Heart right ventricle (tissue), 16 donors: ENCODE measurements around the gene STYXL2. TPM values are rescaled to one million over a fixed set of nuclear protein-coding genes. Genes with fewer than 3 reads are reported as not detected.
A peak's percentile ranks its signal among the peaks of the same experiment; 100 is the strongest.

Experiments used
- ATAC-seq, 8 donors: fragments of 200-7000 bp; cut with Tn5 transposase; one replicate each; pipeline ENCODE4 v1.9.1; 2020; ENCODE audit warnings: mild to moderate bottlenecking in 8 of 8, moderate library complexity in 8 of 8, moderate number of reproducible peaks in 1 of 8
- DNase-seq, 2 donors: peaks; one replicate each; pipeline ENCODE4 v3.0.0-alpha.2; 2020
- H3K27ac ChIP-seq, 10 donors: fragments of 200-600 bp; sonication (generic) in 2 of 10; one replicate each; pipeline versions ENCODE4 v1.5.0 to v1.8.0; 2020 to 2022; ENCODE audit warnings: mild to moderate bottlenecking in 3 of 10
- H3K27me3 ChIP-seq, 7 donors: fragments of 200-600 bp; one replicate each; pipeline ENCODE4 v1.8.0; 2021 to 2022; ENCODE audit warnings: mild to moderate bottlenecking in 2 of 7
- H3K36me3 ChIP-seq, 9 donors: fragments of 200-600 bp; sonication (generic) in 1 of 9; one replicate each; pipeline versions ENCODE4 v1.5.0 to v1.8.0; 2020 to 2022; ENCODE audit warnings: mild to moderate bottlenecking in 2 of 9
- H3K4me1 ChIP-seq, 9 donors: fragments of 200-600 bp; sonication (generic) in 1 of 9; one replicate each; pipeline versions ENCODE4 v1.5.0 to v1.8.0; 2020 to 2022; ENCODE audit warnings: mild to moderate bottlenecking in 4 of 9
- H3K4me3 ChIP-seq, 10 donors: fragments of 200-600 bp; sonication (generic) in 2 of 10; one replicate each; pipeline versions ENCODE4 v1.5.0 to v1.8.0; 2020 to 2022; ENCODE audit warnings: mild to moderate bottlenecking in 7 of 10, moderate library complexity in 2 of 10
- H3K9me3 ChIP-seq, 11 donors: fragments of 200-600 bp in 10 of 11; sonication (generic) in 2 of 11; one replicate each; pipeline versions ENCODE4 v1.5.0 to v1.8.0; 2013 to 2022; ENCODE audit warnings: mild to moderate bottlenecking in 2 of 11, control low read depth in 1 of 11, moderate library complexity in 1 of 11
- CTCF ChIP-seq, 9 donors: fragments of 200-600 bp; sonication (generic) in 2 of 9; IDR thresholded peaks; one replicate each; pipeline versions ENCODE4 v1.5.0 to v1.8.0; 2021 to 2022; ENCODE audit warnings: antibody characterized with exemption in 9 of 9, mild to moderate bottlenecking in 5 of 9, moderate library complexity in 1 of 9
- WGBS, 2 donors: extraction: QIAGEN DNeasy Blood & Tissue Kit; methylation state at CpG; one replicate each; pipeline ENCODE4 v1.1.7; 2013; ENCODE audit warnings: inconsistent platforms in 1 of 2; 5-methylcytosine and 5-hydroxymethylcytosine counted together
- intact Hi-C, 10 donors: fragments of 100-400 bp; cut with DNase I; formaldehyde crosslinking; loops; one replicate each; pipeline versions ENCODE4 v1.11.1 to v1.14.2; 2022
- long read RNA-seq, 3 donors: library from polyadenylated mRNA; unstranded; transcript quantifications; one replicate each; pipeline ENCODE4 v2.0.0, GENCODE V29; 2020 to 2021
- polyA plus RNA-seq, 2 donors: library from polyadenylated mRNA; stranded (reverse); fragments of 200-250 nt; gene quantifications; one replicate each; pipeline ENCODE4 v1.2.3, GENCODE V29; 2013
- total RNA-seq, 10 donors: library from RNA; stranded (reverse); fragmentation: NEBNext Ultra II Directional in 3 of 10; extraction: Animal tissue kit (Norgen Biotek cat#: 25700) in 3 of 10; gene quantifications; one replicate each; pipeline versions ENCODE4 v1.2.1 to v1.2.4, GENCODE V29; 2021 to 2023
- donor health status: Arrhythmogenic right ventricular cardiomyopathy.
- donor health status: ischemic (EF 13 %, LVEDD 7.1; RV severe dilation, severe dysfunction).
- donor health status: healthy with polysubstance abuse.
- donor health status: DM: no; HTN: yes; CAD: no.
- donor health status: DM: no; HTN: no; CAD: no.
- donor health status: ischemic (EF 25% LVEDD 6.9; RV normal size, moderate dysfunction).
- donor health status: ischemic (EF 25% LVEDD 5.7; RV mildly dilated, moderate dysfunction).
- donor health status: healthy.
- donor health status: DM: yes; HTN: yes; CAD: no.
- donor health status: Ischemic cardiomyopathy.
- donor health status: ischemic (EF 35%, LVEDD 5.7; RV mildly dilated, moderate dysfunction).
- donor health status: nonischemic (EF 11% LVEDD 7.7; RV severe dilation, severe dysfunction).
- donor health status: DM: yes; HTN: yes; CAD: no.
- donor health status: PGD.
- donor health status: ischemic (EF 29% LVEDD 5.4; RV normal size, mild dysfunction).
- donor health status: nonischemic (EF 23%, LVEDD 6.1; RV moderate dilation, normal function).

STYXL2 gene
- total RNA-seq (100 to 1,000 TPM; 102 to 638 (median 243) TPM), polyA plus RNA-seq (10 to 100 TPM; 32.4 to 53.3 TPM)
- long read RNA-seq, donor 1, full-length matches to known transcripts: 296 of 391 reads
- long read RNA-seq, donor 1, partial matches to known transcripts: 83 of 391 reads
- long read RNA-seq, donor 1, other reads (novel, unspliced or antisense): 12 of 391 reads
- long read RNA-seq, donor 2, full-length matches to known transcripts: 434 of 587 reads
- long read RNA-seq, donor 2, partial matches to known transcripts: 130 of 587 reads
- long read RNA-seq, donor 2, other reads (novel, unspliced or antisense): 23 of 587 reads
- long read RNA-seq, donor 3, full-length matches to known transcripts: 101 of 183 reads
- long read RNA-seq, donor 3, partial matches to known transcripts: 68 of 183 reads
- long read RNA-seq, donor 3, other reads (novel, unspliced or antisense): 14 of 183 reads

GRCh38 chr1:167093846-167094516, at the start of gene STYXL2:
STYXL2 (plus strand) TSS chr1:167094075; CDS start chr1:167094850, 775 bp downstream.
- Histone ChIP-seq H3K27me3 (no peaks in the 10 kb centered on the region), H3K27ac (peak within 1 kb of the TSS; percentile 66 to 96 (median 88)), H3K4me1 (peaks cover 0 to 35% (median 5%) of the 10 kb centered on the region in 9 donors), H3K4me3 (peak within 1 kb of the TSS; percentile 22 to 65 (median 54)), H3K36me3 (peaks cover 0 to 7% (median 0%) of the 10 kb centered on the region in 9 donors), H3K9me3 (peaks cover 0 to 6% (median 0%) of the 10 kb centered on the region in 11 donors)
- no peak for TF ChIP-seq CTCF (IDR thresholded peaks at IDR 0.05)
- intact Hi-C loops: no loop called here
- WGBS, 2 donors: 34 to 47% methylated on average over 8 of the region's 8 CpGs
- peak; percentile 24 to 58 for DNase-seq
- peak; percentile 84 to 96 (median 92) for ATAC-seq

GRCh38 chr1:167051907-167052306, 42.0 kb upstream of the STYXL2 start:
- no peak for TF ChIP-seq CTCF (IDR thresholded peaks at IDR 0.05)
- no peak for ATAC-seq
- Histone ChIP-seq H3K27me3 (peaks cover 0 to 9% (median 4%) of the 10 kb centered on the region in 7 donors), H3K9me3 (no peaks in the 10 kb centered on the region), H3K4me1 (no peaks in the 10 kb centered on the region), H3K36me3 (no peaks in the 10 kb centered on the region), H3K27ac (no peak overlapping the region), H3K4me3 (no peak overlapping the region)
- DNase-seq: no peak
- intact Hi-C loops: loop anchor here in 2 of 10 donors (10.0 kb wide), 1 partner anchor 77 kb away; the partner anchor contains the start of gene ILDR2 (in 2 of the 2)
- 96 to 98% methylated on average over 5 of the region's 5 CpGs for WGBS, 2 donors

- WGBS, 2 donors: 72 to 73% methylated on average over 8 of the region's 8 CpGs
- no peak overlapping the region for H3K4me3 ChIP-seq
- no peaks in the 10 kb centered on the region for H3K9me3 ChIP-seq
- H3K27me3 ChIP-seq: peaks cover 0 to 6% (median 3%) of the 10 kb centered on the region in 7 donors
- ATAC-seq: peak in 2 of 8 donors; percentile 24 to 39
- H3K4me1 ChIP-seq: no peaks in the 10 kb centered on the region
- H3K27ac ChIP-seq: no peak overlapping the region
- TF ChIP-seq CTCF (IDR thresholded peaks at IDR 0.05): peak in 7 of 9 donors; percentile 27 to 48 (median 40)
- H3K36me3 ChIP-seq: no peaks in the 10 kb centered on the region
- intact Hi-C loops: loop anchor here in 2 of 10 donors (10.0 kb wide), 1 partner anchor 78 kb away; the partner anchor contains the start of gene ILDR2 (in 2 of the 2)
- DNase-seq: no peak
Observed at GRCh38 chr1:167052389-167052788, 41.5 kb upstream of the STYXL2 start.

GRCh38 chr1:167054531-167054930, 39.3 kb upstream of the STYXL2 start:
- peaks cover 0 to 6% (median 0%) of the 10 kb centered on the region in 7 donors for H3K27me3 ChIP-seq
- no peak for TF ChIP-seq CTCF (IDR thresholded peaks at IDR 0.05)
- intact Hi-C loops: loop anchor here in 2 of 10 donors (10.0 kb wide), 1 partner anchor 80 kb away; the partner anchor contains the start of gene ILDR2 (in 2 of the 2)
- H3K36me3 ChIP-seq: no peaks in the 10 kb centered on the region
- 78 to 80% methylated on average over 3 of the region's 3 CpGs for WGBS, 2 donors
- DNase-seq (no peak), ATAC-seq (no peak)
- H3K4me1 ChIP-seq: peaks cover 0 to 8% (median 5%) of the 10 kb centered on the region in 9 donors
- H3K4me3 ChIP-seq: no peak overlapping the region
- no peak overlapping the region for H3K27ac ChIP-seq
- H3K9me3 ChIP-seq: no peaks in the 10 kb centered on the region
